T-helper 1 cell treated with Interleukin-12 subunit alpha and Interleukin-12 subunit beta and Interleukin-4 antibody, amounts not matched to agents 30 ng/mL and 1 ng/mL, for 36 hours (primary cell): ENCODE measurements around the gene SNAP29. TPM values are rescaled to one million over a fixed set of nuclear protein-coding genes. Genes with fewer than 3 reads are reported as not detected.
"Not testable (repeated sequence)": the region's sequence is repeated elsewhere in the genome, so short reads cannot be mapped to it uniquely, and the experiment has no call there.

Experiments
- intact Hi-C: fragments of 100-400 bp; cut with micrococcal nuclease; formaldehyde crosslinking; loops from one replicate; pipeline ENCODE4 v1.15.1; 2024
- total RNA-seq: library from RNA; stranded (reverse); gene quantifications from 2 replicates; pipeline ENCODE4 v1.2.3, GENCODE V29; 2022

SNAP29 gene
- total RNA-seq, 1 donor from 2014 or later, result 32.8 TPM

- intact Hi-C loops, result no loop called here
These were observed 24.6 kb upstream of the SNAP29 start for GRCh38 chr22:20834206-20834605.

- intact Hi-C loops, result no loop called here
These were observed 24.1 kb upstream of the SNAP29 start for GRCh38 chr22:20834725-20835124.

- intact Hi-C loops, result no loop called here
These were observed 21.6 kb upstream of the SNAP29 start for GRCh38 chr22:20836987-20837823.

GRCh38 chr22:20839354-20839753 is 19.5 kb upstream of the SNAP29 start:
- intact Hi-C loops, result not testable (repeated sequence)

GRCh38 chr22:20839837-20840645 is 18.8 kb upstream of the SNAP29 start:
- intact Hi-C loops, result no loop called here

- intact Hi-C loops, result no loop called here
These were observed 18.0 kb upstream of the SNAP29 start for GRCh38 chr22:20840646-20841371.

- intact Hi-C loops, result no loop called here
These were observed 15.3 kb upstream of the SNAP29 start for GRCh38 chr22:20843501-20843900.

- intact Hi-C loops, result no loop called here
These were observed 14.5 kb upstream of the SNAP29 start for GRCh38 chr22:20844055-20845037.

- intact Hi-C loops, result no loop called here
These were observed 11.4 kb upstream of the SNAP29 start for GRCh38 chr22:20847318-20847822.

- intact Hi-C loops, result no loop called here
These were observed 6.7 kb upstream of the SNAP29 start for GRCh38 chr22:20852076-20852475.

- intact Hi-C loops, result no loop called here
These were observed 6.3 kb upstream of the SNAP29 start for GRCh38 chr22:20852503-20852902.

- intact Hi-C loops, result no loop called here
These were observed 5.6 kb upstream of the SNAP29 start for GRCh38 chr22:20853236-20853660.

GRCh38 chr22:20857247-20857643 is 1.6 kb upstream of the SNAP29 start:
- intact Hi-C loops, result no loop called here

GRCh38 chr22:20857838-20858614 is 781 bp upstream of the SNAP29 start:
- intact Hi-C loops, result loop anchor here (1.0 to 2.0 kb wide), 6 partner anchors 59 to 741 kb away; partner anchors contain the start of genes CRKL, MED15, RANBP1 and THAP7

- intact Hi-C loops, result loop anchor here (2.0 kb wide), 1 partner anchor 743 kb away; the partner anchor contains the start of genes RANBP1 and TRMT2A
These were observed 808 bp downstream of the SNAP29 start for GRCh38 chr22:20859615-20860014.

- intact Hi-C loops, result no loop called here
These were observed 3.7 kb downstream of the SNAP29 start for GRCh38 chr22:20862540-20862939.

- intact Hi-C loops, result no loop called here
These were observed 4.6 kb downstream of the SNAP29 start for GRCh38 chr22:20863366-20863765.

- intact Hi-C loops, result no loop called here
These were observed 5.5 kb downstream of the SNAP29 start for GRCh38 chr22:20864186-20864908.

GRCh38 chr22:20865331-20865730 is 6.5 kb downstream of the SNAP29 start:
- intact Hi-C loops, result no loop called here
